HG03469 (cell line): ENCODE measurements around the gene NPC2.
"Not testable (repeated sequence)": the region's sequence is repeated elsewhere in the genome, so short reads cannot be mapped to it uniquely, and the experiment has no call there.

Experiments used
- ATAC-seq: cut with Tn5 transposase; IDR thresholded peaks from one replicate; pipeline ENCODE4 v1.9.1; 2021; ENCODE audit warnings: mild to moderate bottlenecking, moderate library complexity, moderate number of reproducible peaks; ENCODE audit not compliant: unreplicated experiment

The NPC2 gene

GRCh38 chr14:74472601-74473000 lies 20.5 kb downstream of the NPC2 start:
- no peak for ATAC-seq

- no peak for ATAC-seq
Observed at GRCh38 chr14:74469548-74470518, 23.3 kb downstream of the NPC2 start.

GRCh38 chr14:74468513-74468912 lies 24.6 kb downstream of the NPC2 start:
- no peak for ATAC-seq

- no peak for ATAC-seq
Observed at GRCh38 chr14:74465335-74465734, 27.8 kb downstream of the NPC2 start.

GRCh38 chr14:74464785-74465184 lies 28.3 kb downstream of the NPC2 start:
- ATAC-seq, result no peak

- no peak for ATAC-seq
Observed at GRCh38 chr14:74463697-74464096, 29.4 kb downstream of the NPC2 start.

- ATAC-seq, result no peak
Observed at GRCh38 chr14:74462993-74463392, 30.1 kb downstream of the NPC2 start.

GRCh38 chr14:74459976-74460375 lies 33.1 kb downstream of the NPC2 start:
- ATAC-seq, result no peak

- ATAC-seq, result no peak
Observed at GRCh38 chr14:74459289-74459946, 33.7 kb downstream of the NPC2 start.

GRCh38 chr14:74457565-74457895 lies 35.6 kb downstream of the NPC2 start:
- ATAC-seq, result no peak

- no peak for ATAC-seq
Observed at GRCh38 chr14:74456684-74457564, 36.2 kb downstream of the NPC2 start.

GRCh38 chr14:74454397-74454796 lies 38.7 kb downstream of the NPC2 start:
- ATAC-seq, result not testable (repeated sequence)

- ATAC-seq, result no peak
Observed at GRCh38 chr14:74444866-74445265, 48.2 kb downstream of the NPC2 start.

GRCh38 chr14:74442757-74443156 lies 50.3 kb downstream of the NPC2 start:
- no peak for ATAC-seq

GRCh38 chr14:74441113-74441512 lies 52.0 kb downstream of the NPC2 start:
- ATAC-seq, result no peak

- no peak for ATAC-seq
Observed at GRCh38 chr14:74438351-74438915, 54.7 kb downstream of the NPC2 start.

- ATAC-seq, result no peak
Observed at GRCh38 chr14:74437496-74438053, 55.5 kb downstream of the NPC2 start.

GRCh38 chr14:74434294-74434693 lies 58.8 kb downstream of the NPC2 start:
- ATAC-seq, result no peak

GRCh38 chr14:74429991-74430390 lies 63.1 kb downstream of the NPC2 start:
- ATAC-seq, result no peak
